ENCODE data around the gene ADAMTS13.

- TF ChIP-seq POLR2A (IDR thresholded peaks at IDR 0.05) (no peak), CTCF (IDR thresholded peaks at IDR 0.05) (no peak)
These were observed 39.5 kb upstream of the ADAMTS13 start for GRCh38 chr9:133382507-133383141.
